ENCODE data around the gene SLC38A10. TPM values are rescaled to one million over a fixed set of nuclear protein-coding genes. Genes with fewer than 3 reads are reported as not detected.

SLC38A10 gene
- total and polyA plus RNA-seq, 2 of the 13 experiments (the other 11 are each of a cell fraction or from before 2014, with no cell fraction given), result 23.4 to 55.8 TPM

GRCh38 chr17:81339191-81339533 is 44.1 kb upstream of the SLC38A10 start (continued):
- TF ChIP-seq SRF (IDR thresholded peaks at IDR 0.05; ENCODE audit: low read depth, low read length) (no peak), SRSF1 (optimal IDR thresholded peaks at IDR 0.05; ENCODE audit: low read depth, low read length) (no peak), NFE2L2 (IDR thresholded peaks at IDR 0.05; ENCODE audit: low read length) (no peak), ZFY (CRISPR knock-in tag; IDR thresholded peaks at IDR 0.05) (no peak; the same call in 1 of the 2 replicates), ZNF674 (CRISPR knock-in tag; IDR thresholded peaks at IDR 0.05; ENCODE audit: low read depth) (no peak), CEBPG (CRISPR knock-in tag; IDR thresholded peaks at IDR 0.05) (peak; percentile 6; the same call in 1 of the 2 replicates), POLR2AphosphoS2 (IDR thresholded peaks at IDR 0.05; ENCODE audit: low read depth, low read length) (no peak), MED13 (CRISPR knock-in tag; IDR thresholded peaks at IDR 0.05) (no peak), NONO (IDR thresholded peaks at IDR 0.05) (no peak), NONO (CRISPR knock-in tag; conservative IDR thresholded peaks at IDR 0.05) (peak; percentile 53; the same call in 1 of the 2 replicates), NFIC (IDR thresholded peaks at IDR 0.05; ENCODE audit: low read length) (no peak), EHMT2 (IDR thresholded peaks at IDR 0.05; ENCODE audit: borderline replicate concordance, low read depth, low read length) (0 out of 2 replicates have a peak, but pooled peaks have one; percentile 53), KDM6A (CRISPR knock-in tag; IDR thresholded peaks at IDR 0.05; ENCODE audit: low read depth) (0 out of 2 replicates have a peak, but pooled peaks have one; percentile 31), NRL (CRISPR knock-in tag; IDR thresholded peaks at IDR 0.05; ENCODE audit: borderline replicate concordance) (no peak), MYPOP (CRISPR knock-in tag; IDR thresholded peaks at IDR 0.05) (no peak), JUND (CRISPR knock-in tag; IDR thresholded peaks at IDR 0.05) (no peak), ATF6 (CRISPR knock-in tag; conservative IDR thresholded peaks at IDR 0.05) (no peak), ZNF451 (CRISPR knock-in tag; IDR thresholded peaks at IDR 0.05) (no peak), FLYWCH1 (CRISPR knock-in tag; IDR thresholded peaks at IDR 0.05) (no peak), MIXL1 (CRISPR knock-in tag; IDR thresholded peaks at IDR 0.05) (peak; percentile 29; the same call in 1 of the 2 replicates), ZNF83 (CRISPR knock-in tag; IDR thresholded peaks at IDR 0.05; ENCODE audit: borderline replicate concordance) (no peak), ZNF567 (CRISPR knock-in tag; IDR thresholded peaks at IDR 0.05; ENCODE audit: borderline replicate concordance) (no peak), CAMTA2 (CRISPR knock-in tag; IDR thresholded peaks at IDR 0.05; ENCODE audit: borderline replicate concordance) (0 out of 2 replicates have a peak, but pooled peaks have one; percentile 17), IKZF1 (IDR thresholded peaks at IDR 0.05) (no peak), FOXA1 (IDR thresholded peaks at IDR 0.05) (no peak), FOXA1 (CRISPR knock-in tag; IDR thresholded peaks at IDR 0.05) (peak; percentile 72), IRX3 (CRISPR knock-in tag; IDR thresholded peaks at IDR 0.05; ENCODE audit: borderline replicate concordance, low read depth) (no peak), EP300 (IDR thresholded peaks at IDR 0.05; ENCODE audit: low read depth in 2 of 2, low read length in 2 of 2) (no peak), EP300 (CRISPR knock-in tag; IDR thresholded peaks at IDR 0.05; ENCODE audit: borderline replicate concordance) (0 out of 2 replicates have a peak, but pooled peaks have one; percentile 8), NAIF1 (CRISPR knock-in tag; IDR thresholded peaks at IDR 0.05; ENCODE audit: borderline replicate concordance) (no peak), SMAD1 (CRISPR knock-in tag; IDR thresholded peaks at IDR 0.05; ENCODE audit: borderline replicate concordance, low read depth) (no peak), ZMAT3 (CRISPR knock-in tag; conservative IDR thresholded peaks at IDR 0.05) (no peak)

Measured in HepG2 (cell line).